Measurements from ENCODE around the gene ROBO2. TPM values are rescaled to one million over a fixed set of nuclear protein-coding genes. Genes with fewer than 3 reads are reported as not detected.

ROBO2 gene
- total RNA-seq, 1 experiment from 2014 or later: not detected

GRCh38 chr3:77195766-77196545 is 156.1 kb downstream of the ROBO2 start:
- peaks cover 3 to 17% of the 10 kb centered on the region in 2 experiments; a peak in 2 of 4 replicates for H3K9me3 ChIP-seq (ENCODE audit: control insufficient read depth in 1 of 2, insufficient read depth in 1 of 2, low read depth in 1 of 2, low read length in 2 of 2)
- H3K4me3 ChIP-seq (replicated peaks in 1 of 2; ENCODE audit: low read depth in 1 of 2, low read length in 2 of 2): no peak overlapping the region
- H3K27ac ChIP-seq (ENCODE audit: low read depth, low read length): no peak overlapping the region
- H3K9me2 ChIP-seq (ENCODE audit: insufficient read depth): no peaks in the 10 kb centered on the region
- H2AFZ ChIP-seq (ENCODE audit: low read depth, low read length, poor library complexity, severe bottlenecking): no peak overlapping the region
- no peaks in the 10 kb centered on the region for H4K20me1 ChIP-seq (ENCODE audit: insufficient read depth)
- ChIA-PET CTCF (no interaction called here), RAD21 (ENCODE audit: low non-redundant PET in 1 of 2, low total read pairs in 2 of 2, uncharacterized antibody in 2 of 2, unreplicated experiment in 2 of 2) (no interaction called here), POLR2A (no interaction called here)
- H3K4me2 ChIP-seq (ENCODE audit: low read length): no peak overlapping the region
- no peaks in the 10 kb centered on the region for H3K27me3 ChIP-seq (ENCODE audit: insufficient read depth, low read length)
- BruUV-seq (replicated peaks): no TSS peak
- DNase-seq (ENCODE audit: low read depth, low spot score) (no peak), ATAC-seq (no peak)
- H3K79me2 ChIP-seq (ENCODE audit: insufficient read depth, low read length): no peaks in the 10 kb centered on the region
- TF ChIP-seq EZH2 (IDR thresholded peaks at IDR 0.05) (no peak), ATF3 (IDR thresholded peaks at IDR 0.05) (no peak), YY1 (IDR thresholded peaks at IDR 0.05; ENCODE audit: extremely low read depth, insufficient replicate concordance, low read depth, low read length) (no peak), CBX3 (IDR thresholded peaks at IDR 0.05; ENCODE audit: low read depth) (no peak)
- intact Hi-C loops (cut with micrococcal nuclease): no loop called here
- no peak overlapping the region for H3K9ac ChIP-seq (ENCODE audit: low read length)
- no peaks in the 10 kb centered on the region for H3K4me1 ChIP-seq (ENCODE audit: control insufficient read depth in 1 of 2, insufficient read depth in 2 of 2, low read length in 2 of 2)
- no peaks in the 10 kb centered on the region for H3K36me3 ChIP-seq (ENCODE audit: control insufficient read depth in 1 of 2, insufficient read depth in 2 of 2, low read length in 2 of 2)

GRCh38 chr3:77197408-77197807 is 157.5 kb downstream of the ROBO2 start:
- CTCF ChIA-PET: no interaction called here
- no peaks in the 10 kb centered on the region for H3K36me3 ChIP-seq (ENCODE audit: control insufficient read depth in 1 of 2, insufficient read depth in 2 of 2, low read length in 2 of 2)
- no peaks in the 10 kb centered on the region for H3K79me2 ChIP-seq (ENCODE audit: insufficient read depth, low read length)
- peaks cover 3 to 15% of the 10 kb centered on the region in 2 experiments; a peak in 2 of 4 replicates for H3K9me3 ChIP-seq (ENCODE audit: control insufficient read depth in 1 of 2, insufficient read depth in 1 of 2, low read depth in 1 of 2, low read length in 2 of 2)
- H3K9me2 ChIP-seq (ENCODE audit: insufficient read depth): no peaks in the 10 kb centered on the region
- DNase-seq (ENCODE audit: low read depth, low spot score) (no peak), ATAC-seq (no peak)
- no peak overlapping the region for H2AFZ ChIP-seq (ENCODE audit: low read depth, low read length, poor library complexity, severe bottlenecking)
- H3K27me3 ChIP-seq (ENCODE audit: insufficient read depth, low read length): no peaks in the 10 kb centered on the region
- BruUV-seq (replicated peaks): no TSS peak
- POLR2A ChIA-PET: no interaction called here
- TF ChIP-seq SRF (IDR thresholded peaks at IDR 0.05; ENCODE audit: low read depth) (no peak), CBX3 (IDR thresholded peaks at IDR 0.05; ENCODE audit: low read depth) (no peak), EZH2phosphoT487 (IDR thresholded peaks at IDR 0.05; ENCODE audit: borderline replicate concordance) (no peak), ATF3 (IDR thresholded peaks at IDR 0.05) (no peak), SIN3A (IDR thresholded peaks at IDR 0.05; ENCODE audit: low read depth) (no peak), EZH2 (IDR thresholded peaks at IDR 0.05) (no peak), ZFX (IDR thresholded peaks at IDR 0.05) (no peak), EGR1 (IDR thresholded peaks at IDR 0.05; ENCODE audit: low read depth) (no peak), POLR2A (IDR thresholded peaks at IDR 0.05; ENCODE audit: borderline replicate concordance, extremely low read depth, insufficient read depth, insufficient read length) (no peak), REST (IDR thresholded peaks at IDR 0.05; ENCODE audit: low read depth) (no peak)
- H3K9ac ChIP-seq (ENCODE audit: low read length): no peak overlapping the region
- no peak overlapping the region for H3K4me2 ChIP-seq (ENCODE audit: low read length)
- intact Hi-C loops (cut with micrococcal nuclease): no loop called here
- no peak overlapping the region for H3K4me3 ChIP-seq (replicated peaks in 1 of 2; ENCODE audit: low read depth in 1 of 2, low read length in 2 of 2)
- H4K20me1 ChIP-seq (ENCODE audit: insufficient read depth): no peaks in the 10 kb centered on the region
- RAD21 ChIA-PET (ENCODE audit: low non-redundant PET in 1 of 2, low total read pairs in 2 of 2, uncharacterized antibody in 2 of 2, unreplicated experiment in 2 of 2): no interaction called here
- H3K4me1 ChIP-seq (ENCODE audit: control insufficient read depth in 1 of 2, insufficient read depth in 2 of 2, low read length in 2 of 2): no peaks in the 10 kb centered on the region
- H3K27ac ChIP-seq (ENCODE audit: low read depth, low read length): no peak overlapping the region

All from HCT116 (cell line).